Left ventricle myocardium inferior (tissue), 1 donor: ENCODE measurements around the gene TIAM1. TPM values are rescaled to one million over a fixed set of nuclear protein-coding genes. Genes with fewer than 3 reads are reported as not detected.

Experiments used
- DNase-seq: peaks from one replicate; pipeline ENCODE4 v3.0.0-alpha.2; 2020
- H3K27ac ChIP-seq: fragments of 200-600 bp; replicated peaks from 2 replicates; pipeline ENCODE4 v1.8.0; 2021
- H3K27me3 ChIP-seq: fragments of 200-600 bp; 2 replicates; pipeline ENCODE4 v1.8.0; 2021; ENCODE audit warnings: low read depth
- H3K36me3 ChIP-seq: fragments of 200-600 bp; 2 replicates; pipeline ENCODE4 v1.8.0; 2021
- H3K4me1 ChIP-seq: fragments of 200-600 bp; 2 replicates; pipeline ENCODE4 v1.8.0; 2021
- H3K4me3 ChIP-seq: fragments of 200-600 bp; 2 replicates; pipeline ENCODE4 v1.8.0; 2021; ENCODE audit warnings: mild to moderate bottlenecking, moderate library complexity
- H3K9me3 ChIP-seq: fragments of 200-600 bp; replicated peaks from 2 replicates; pipeline ENCODE4 v1.8.0; 2021
- intact Hi-C: fragments of 100-400 bp; cut with micrococcal nuclease; formaldehyde crosslinking; loops from one replicate; pipeline ENCODE4 v1.11.0; 2022
- total RNA-seq: library from RNA; stranded (reverse); fragmentation: NEBNext Ultra II Directional; extraction: Animal tissue kit (Norgen Biotek cat#: 25700); gene quantifications from one replicate; pipeline ENCODE4 v1.2.1, GENCODE V29; 2021
- TF ChIP-seq, protein P1 (sequence below): fragments of 200-600 bp; IDR thresholded peaks from 2 replicates; pipeline ENCODE4 v1.8.0; 2021; ENCODE audit warnings: antibody characterized with exemption, mild to moderate bottlenecking, borderline replicate concordance
- donor health status: DM: no; HTN: yes; CAD: no; lungs with severe emphysema.

The TIAM1 gene
- total RNA-seq, 1 donor from 2014 or later = 1.8 TPM

DNA sequence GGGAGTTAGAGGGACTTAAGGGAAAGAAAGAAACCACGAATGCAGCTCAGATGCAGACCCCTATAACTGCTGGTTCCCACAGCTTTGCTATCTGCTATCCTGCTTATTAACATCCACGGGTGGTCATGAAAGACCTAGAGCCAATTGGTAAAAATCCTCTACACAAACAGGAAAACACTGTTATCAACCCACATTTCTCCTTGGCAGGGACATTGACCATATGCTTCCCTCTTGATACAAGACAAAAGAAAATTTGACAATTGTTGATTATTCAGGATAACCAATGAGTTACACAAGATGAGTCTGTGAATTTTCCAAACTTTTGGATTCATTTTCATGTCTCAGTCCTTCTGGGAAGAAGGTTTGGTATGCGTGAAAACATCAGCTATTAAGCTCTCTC is 90.4 kb downstream of the TIAM1 start:
- H3K27ac ChIP-seq = no peak overlapping the region
- H3K9me3 ChIP-seq = no peaks in the 10 kb centered on the region
- no peaks in the 10 kb centered on the region for H3K36me3 ChIP-seq
- H3K4me3 ChIP-seq = no peak overlapping the region
- TF ChIP-seq, protein P1, sequence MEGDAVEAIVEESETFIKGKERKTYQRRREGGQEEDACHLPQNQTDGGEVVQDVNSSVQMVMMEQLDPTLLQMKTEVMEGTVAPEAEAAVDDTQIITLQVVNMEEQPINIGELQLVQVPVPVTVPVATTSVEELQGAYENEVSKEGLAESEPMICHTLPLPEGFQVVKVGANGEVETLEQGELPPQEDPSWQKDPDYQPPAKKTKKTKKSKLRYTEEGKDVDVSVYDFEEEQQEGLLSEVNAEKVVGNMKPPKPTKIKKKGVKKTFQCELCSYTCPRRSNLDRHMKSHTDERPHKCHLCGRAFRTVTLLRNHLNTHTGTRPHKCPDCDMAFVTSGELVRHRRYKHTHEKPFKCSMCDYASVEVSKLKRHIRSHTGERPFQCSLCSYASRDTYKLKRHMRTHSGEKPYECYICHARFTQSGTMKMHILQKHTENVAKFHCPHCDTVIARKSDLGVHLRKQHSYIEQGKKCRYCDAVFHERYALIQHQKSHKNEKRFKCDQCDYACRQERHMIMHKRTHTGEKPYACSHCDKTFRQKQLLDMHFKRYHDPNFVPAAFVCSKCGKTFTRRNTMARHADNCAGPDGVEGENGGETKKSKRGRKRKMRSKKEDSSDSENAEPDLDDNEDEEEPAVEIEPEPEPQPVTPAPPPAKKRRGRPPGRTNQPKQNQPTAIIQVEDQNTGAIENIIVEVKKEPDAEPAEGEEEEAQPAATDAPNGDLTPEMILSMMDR = no peak
- intact Hi-C loops = no loop called here
- H3K4me1 ChIP-seq = no peaks in the 10 kb centered on the region
- H3K27me3 ChIP-seq = peaks cover 4% of the 10 kb centered on the region
- DNase-seq = no peak

DNA sequence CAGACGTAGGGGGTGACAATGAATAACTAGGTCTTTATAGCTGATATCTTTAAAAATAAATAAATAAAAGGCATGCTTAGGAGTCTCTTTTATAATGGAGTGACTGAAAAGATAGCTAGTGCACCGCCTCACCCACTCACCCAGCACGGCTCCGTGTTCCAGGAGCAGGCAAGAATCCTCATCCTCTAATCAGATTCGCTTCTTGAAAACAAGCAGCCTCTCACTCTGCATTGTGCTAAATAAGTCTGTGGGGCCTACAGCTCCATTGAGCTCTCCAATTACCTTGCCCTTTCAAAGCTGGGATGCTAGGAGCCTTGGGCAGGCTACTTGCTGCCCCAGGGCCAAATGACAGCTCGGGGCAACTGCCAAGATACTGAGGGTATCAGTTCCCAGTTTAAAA is 91.5 kb downstream of the TIAM1 start:
- intact Hi-C loops = no loop called here
- H3K27me3 ChIP-seq = peaks cover 4% of the 10 kb centered on the region
- H3K4me1 ChIP-seq = no peaks in the 10 kb centered on the region
- H3K36me3 ChIP-seq = no peaks in the 10 kb centered on the region
- no peak overlapping the region for H3K4me3 ChIP-seq
- TF ChIP-seq, protein P1 = no peak
- no peaks in the 10 kb centered on the region for H3K9me3 ChIP-seq
- H3K27ac ChIP-seq = no peak overlapping the region
- DNase-seq = no peak

DNA sequence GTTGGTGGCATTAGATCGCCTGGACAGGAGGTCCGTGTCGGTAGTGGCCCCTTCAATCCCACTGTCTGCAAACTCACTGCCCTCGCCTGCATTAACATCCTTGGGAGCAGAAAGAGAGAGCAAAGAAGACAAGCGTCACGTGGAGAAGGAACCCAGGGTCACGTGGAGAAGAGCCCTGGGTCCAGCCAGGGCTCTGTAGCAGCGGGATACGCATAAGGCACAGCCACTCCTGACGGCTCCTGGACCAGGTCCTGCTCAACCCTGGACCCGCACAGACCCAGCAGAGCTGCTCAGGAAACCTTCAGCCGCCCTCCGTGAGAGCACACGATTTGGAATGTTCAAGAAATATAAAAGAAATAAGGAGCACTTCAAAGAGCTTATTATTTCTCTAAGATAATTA is 92.0 kb downstream of the TIAM1 start:
- TF ChIP-seq, protein P1 = no peak
- Histone ChIP-seq H3K36me3 (no peaks in the 10 kb centered on the region), H3K27me3 (peaks cover 4% of the 10 kb centered on the region), H3K27ac (no peak overlapping the region), H3K4me1 (no peaks in the 10 kb centered on the region), H3K4me3 (no peak overlapping the region), H3K9me3 (no peaks in the 10 kb centered on the region)
- intact Hi-C loops = no loop called here
- DNase-seq = no peak

DNA sequence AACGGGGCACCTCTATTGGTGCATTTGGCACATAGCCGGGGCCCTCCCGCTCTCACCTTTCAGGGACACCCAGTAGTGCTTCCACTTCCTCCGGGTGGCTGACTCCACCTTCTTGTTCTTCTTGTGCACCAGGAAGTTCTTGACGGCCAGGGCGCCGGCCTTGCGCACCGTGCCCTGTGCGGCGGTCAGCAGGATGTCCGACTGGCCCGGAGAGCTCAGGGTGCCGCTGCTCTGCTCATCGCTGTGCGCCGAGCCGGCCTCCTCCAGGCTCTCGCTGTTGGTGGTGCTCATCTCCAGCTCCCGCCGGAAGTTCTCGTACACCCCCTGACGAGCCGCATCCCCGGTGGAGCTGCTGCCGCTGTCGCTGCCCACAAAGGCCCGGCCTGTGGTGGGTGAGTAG is 92.4 kb downstream of the TIAM1 start:
- intact Hi-C loops = no loop called here

DNA sequence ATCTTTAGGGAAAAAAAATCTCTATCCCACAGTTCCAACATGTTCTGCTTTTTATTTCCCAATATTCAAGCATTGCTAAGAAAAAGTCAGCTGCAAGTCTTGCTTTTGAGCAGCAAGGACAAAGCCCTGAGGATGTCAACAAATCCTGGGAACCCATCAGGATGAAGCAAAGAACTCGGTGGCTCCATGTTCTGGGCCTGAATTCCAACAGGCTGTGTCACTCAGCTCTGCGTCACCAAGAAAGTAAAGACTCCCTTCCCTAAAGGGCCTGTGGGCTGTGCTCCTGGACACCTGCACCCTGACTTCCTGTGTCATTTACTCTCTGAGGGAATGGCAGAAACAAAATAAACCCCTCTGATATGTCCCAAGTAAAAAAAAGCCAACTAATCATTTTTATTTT is 95.5 kb downstream of the TIAM1 start:
- Histone ChIP-seq H3K27me3 (no peaks in the 10 kb centered on the region), H3K4me3 (no peak overlapping the region), H3K9me3 (peaks cover 12% of the 10 kb centered on the region), H3K36me3 (peaks cover 15% of the 10 kb centered on the region), H3K27ac (no peak overlapping the region), H3K4me1 (no peaks in the 10 kb centered on the region)
- intact Hi-C loops = no loop called here
- no peak for DNase-seq
- TF ChIP-seq, protein P1 = no peak

More for the DNA sequence above, 92.4 kb downstream of the TIAM1 start:
- Histone ChIP-seq H3K27me3 (peaks cover 4% of the 10 kb centered on the region), H3K4me1 (no peaks in the 10 kb centered on the region), H3K4me3 (no peak overlapping the region), H3K27ac (no peak overlapping the region), H3K36me3 (no peaks in the 10 kb centered on the region), H3K9me3 (no peaks in the 10 kb centered on the region)
- TF ChIP-seq, protein P1 = no peak
- no peak for DNase-seq

DNA sequence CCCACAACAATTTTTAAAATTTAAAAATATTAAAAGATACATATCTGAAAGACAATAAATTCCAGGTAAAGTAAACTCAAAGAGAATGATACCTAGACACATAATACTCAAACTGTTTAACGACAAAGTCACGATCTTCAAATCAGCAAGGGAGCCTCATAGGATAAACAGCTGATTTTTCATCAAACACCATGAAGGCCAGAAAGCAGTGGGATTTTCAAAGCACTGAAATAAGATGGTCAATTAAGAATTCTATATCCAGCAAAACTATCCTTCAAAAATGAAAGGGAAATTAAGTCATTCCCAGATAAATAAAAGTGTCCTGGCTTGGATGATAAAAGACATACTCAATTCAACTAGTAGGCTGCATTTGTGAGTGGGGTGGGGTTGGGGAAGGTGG is 100.5 kb downstream of the TIAM1 start:
- peaks cover 50% of the 10 kb centered on the region for H3K9me3 ChIP-seq
- H3K4me3 ChIP-seq = no peak overlapping the region
- no peak for DNase-seq
- TF ChIP-seq, protein P1 = no peak
- H3K27me3 ChIP-seq = no peaks in the 10 kb centered on the region
- no peak overlapping the region for H3K27ac ChIP-seq
- H3K4me1 ChIP-seq = no peaks in the 10 kb centered on the region
- intact Hi-C loops = no loop called here
- H3K36me3 ChIP-seq = peaks cover 34% of the 10 kb centered on the region
